A673 (cell line): Measurements from ENCODE around the gene SLC12A7. TPM values are rescaled to one million over a fixed set of nuclear protein-coding genes. Genes with fewer than 3 reads are reported as not detected.

Experiments
- BruUV-seq: library from RNA; stranded (reverse); fragments of 400-500 nt; replicated peaks from 2 replicates; lab custom pipeline; 2021; lab: Mats Ljungman, UMichigan
- CTCF ChIA-PET: fragments of 300-600 bp; sonication (Branson Sonifier 250); formaldehyde crosslinking; loops from one replicate; lab custom pipeline; 2022; ENCODE audit warnings: antibody characterized with exemption; lab: Charles Lee
- POLR2A ChIA-PET: fragments of 300-600 bp; sonication (Branson Sonifier 250); formaldehyde crosslinking; loops from one replicate; lab custom pipeline; 2022; ENCODE audit warnings: antibody characterized with exemption; ENCODE audit not compliant: low non-redundant PET; lab: Charles Lee
- DNase-seq: peaks from one replicate; pipeline ENCODE4 v3.0.0-alpha.2; 2015; ENCODE audit warnings: low spot score
- H3K27ac ChIP-seq: fragments of 200-600 bp; sonication (generic); 2 replicates; pipeline ENCODE4 v1.5.1; 2016; ENCODE audit warnings: mixed run types, low read depth, mild to moderate bottlenecking, mixed read lengths, antibody characterized with exemption, low read length; ENCODE audit not compliant: poor library complexity, severe bottlenecking
- H3K27me3 ChIP-seq: fragments of 200-600 bp; sonication (generic); replicated peaks from 2 replicates; pipeline ENCODE4 v1.6.1; 2017; ENCODE audit warnings: mixed run types, low read depth, mild to moderate bottlenecking, mixed read lengths, antibody characterized with exemption, low read length; ENCODE audit not compliant: insufficient read depth, poor library complexity
- H3K36me3 ChIP-seq: fragments of 200-600 bp; sonication (generic); 2 replicates; pipeline ENCODE4 v1.6.1; 2016; ENCODE audit warnings: mixed run types, mild to moderate bottlenecking, mixed read lengths, antibody characterized with exemption, low read length; ENCODE audit not compliant: insufficient read depth, poor library complexity, severe bottlenecking
- H3K4me1 ChIP-seq: fragments of 200-600 bp; sonication (generic); 2 replicates; pipeline ENCODE4 v1.6.1; 2017; ENCODE audit warnings: mixed run types, mild to moderate bottlenecking, mixed read lengths, antibody characterized with exemption, low read length; ENCODE audit not compliant: insufficient read depth, poor library complexity, severe bottlenecking
- H3K4me3 ChIP-seq: fragments of 200-600 bp; sonication (generic); 2 replicates; pipeline ENCODE4 v1.5.1; 2016; ENCODE audit warnings: low read depth, mixed run types, mild to moderate bottlenecking, mixed read lengths, low read length; ENCODE audit not compliant: poor library complexity, severe bottlenecking
- H3K9me3 ChIP-seq: fragments of 200-600 bp; sonication (generic); 2 replicates; pipeline ENCODE4 v1.6.1; 2016; ENCODE audit warnings: mixed run types, low read depth, mild to moderate bottlenecking, mixed read lengths, antibody characterized with exemption, low read length; ENCODE audit not compliant: poor library complexity, severe bottlenecking
- EZH2 ChIP-seq: fragments of 200-600 bp; sonication (generic); IDR thresholded peaks from 2 replicates; pipeline ENCODE4 v1.6.1; 2017; ENCODE audit warnings: borderline replicate concordance, low read depth, mild to moderate bottlenecking, mixed read lengths, antibody characterized with exemption, low read length; ENCODE audit not compliant: poor library complexity, severe bottlenecking
- intact Hi-C: fragments of 100-400 bp; cut with micrococcal nuclease; formaldehyde crosslinking; loops from one replicate; pipeline ENCODE4 v1.10.0; 2022; ENCODE audit not compliant: unreplicated experiment
- total RNA-seq: library from RNA; stranded (reverse); gene quantifications from 2 replicates; pipeline ENCODE4 v1.2.3, GENCODE V29; 2021
- TF ChIP-seq, protein P1 (sequence below): fragments of 300-800, 200-600 bp; sonication (generic); conservative IDR thresholded peaks from 2 replicates; pipeline ENCODE4 v1.5.1; 2017; ENCODE audit warnings: low read depth, mild to moderate bottlenecking, antibody characterized with exemption, low read length, moderate library complexity, mixed read lengths

Gene SLC12A7
- total RNA-seq, 1 experiment from 2014 or later, result 45.2 TPM

DNA sequence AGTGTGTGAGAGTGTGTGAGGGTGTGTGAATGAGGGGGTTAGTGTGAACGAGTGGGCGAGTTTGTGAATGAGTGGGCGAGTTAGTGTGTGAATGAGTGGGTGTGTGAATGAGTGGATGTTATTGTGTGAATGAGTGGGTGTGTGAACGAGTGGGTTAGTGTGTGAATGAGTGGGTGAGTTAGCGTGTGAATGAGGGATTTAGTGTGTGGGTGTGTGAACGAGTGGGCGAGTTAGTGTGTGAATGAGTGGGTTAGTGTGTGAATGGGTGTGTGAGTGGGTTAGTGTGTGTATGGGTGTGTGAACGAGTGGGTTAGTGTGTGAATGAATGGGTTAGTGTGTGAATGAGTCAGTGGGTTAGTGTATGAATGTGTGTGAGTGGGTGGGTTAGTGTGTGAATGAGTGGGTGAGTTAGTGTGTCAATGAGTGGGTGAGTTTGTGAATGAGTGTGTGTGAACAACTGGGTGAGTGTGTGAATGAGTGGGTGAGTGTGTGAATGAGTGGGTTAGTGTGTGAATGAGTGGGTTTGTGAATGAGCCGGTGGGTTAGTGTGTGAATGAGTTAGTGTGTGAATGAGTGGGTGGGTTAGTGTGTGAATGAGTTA, 65.8 kb downstream of the SLC12A7 start:
- no peaks in the 10 kb centered on the region for H3K4me1 ChIP-seq
- CTCF ChIA-PET, result no interaction called here
- no peaks in the 10 kb centered on the region for H3K36me3 ChIP-seq
- no peaks in the 10 kb centered on the region for H3K27me3 ChIP-seq
- no peak for DNase-seq
- H3K9me3 ChIP-seq, result no peaks in the 10 kb centered on the region
- BruUV-seq, result no TSS peak
- no peak overlapping the region for H3K4me3 ChIP-seq
- TF ChIP-seq EZH2, result no peak
- TF ChIP-seq, protein P1, sequence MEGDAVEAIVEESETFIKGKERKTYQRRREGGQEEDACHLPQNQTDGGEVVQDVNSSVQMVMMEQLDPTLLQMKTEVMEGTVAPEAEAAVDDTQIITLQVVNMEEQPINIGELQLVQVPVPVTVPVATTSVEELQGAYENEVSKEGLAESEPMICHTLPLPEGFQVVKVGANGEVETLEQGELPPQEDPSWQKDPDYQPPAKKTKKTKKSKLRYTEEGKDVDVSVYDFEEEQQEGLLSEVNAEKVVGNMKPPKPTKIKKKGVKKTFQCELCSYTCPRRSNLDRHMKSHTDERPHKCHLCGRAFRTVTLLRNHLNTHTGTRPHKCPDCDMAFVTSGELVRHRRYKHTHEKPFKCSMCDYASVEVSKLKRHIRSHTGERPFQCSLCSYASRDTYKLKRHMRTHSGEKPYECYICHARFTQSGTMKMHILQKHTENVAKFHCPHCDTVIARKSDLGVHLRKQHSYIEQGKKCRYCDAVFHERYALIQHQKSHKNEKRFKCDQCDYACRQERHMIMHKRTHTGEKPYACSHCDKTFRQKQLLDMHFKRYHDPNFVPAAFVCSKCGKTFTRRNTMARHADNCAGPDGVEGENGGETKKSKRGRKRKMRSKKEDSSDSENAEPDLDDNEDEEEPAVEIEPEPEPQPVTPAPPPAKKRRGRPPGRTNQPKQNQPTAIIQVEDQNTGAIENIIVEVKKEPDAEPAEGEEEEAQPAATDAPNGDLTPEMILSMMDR, result no peak
- intact Hi-C loops, result no loop called here
- H3K27ac ChIP-seq, result no peak overlapping the region
- POLR2A ChIA-PET, result no interaction called here

DNA sequence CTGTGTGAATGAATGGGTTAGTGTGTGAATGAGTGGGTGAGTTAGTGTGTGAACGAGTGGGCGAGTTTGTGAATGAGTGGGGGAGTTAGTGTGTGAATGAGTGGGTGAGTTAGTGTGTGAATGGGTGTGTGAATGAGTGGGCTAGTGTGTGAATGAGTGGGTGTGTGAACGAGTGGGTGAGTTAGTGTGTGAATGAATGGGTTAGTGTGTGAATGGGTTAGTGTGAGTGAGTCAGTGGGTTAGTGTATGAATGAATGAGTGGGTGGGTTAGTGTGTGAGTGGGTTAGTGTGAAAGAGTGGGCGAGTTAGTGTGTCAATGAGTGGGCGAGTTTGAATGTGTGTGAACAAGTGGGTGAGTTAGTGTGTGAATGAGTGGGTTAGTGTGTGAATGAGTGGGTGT, 67.7 kb downstream of the SLC12A7 start:
- BruUV-seq, result no TSS peak
- Histone ChIP-seq H3K36me3 (no peaks in the 10 kb centered on the region), H3K4me3 (no peak overlapping the region), H3K4me1 (peaks cover 1% of the 10 kb centered on the region), H3K9me3 (peaks cover 6% of the 10 kb centered on the region), H3K27me3 (no peaks in the 10 kb centered on the region), H3K27ac (no peak overlapping the region)
- intact Hi-C loops, result no loop called here
- DNase-seq, result no peak
- POLR2A ChIA-PET, result no interaction called here
- CTCF ChIA-PET, result no interaction called here
- TF ChIP-seq, protein P1, result no peak
- TF ChIP-seq EZH2, result no peak

DNA sequence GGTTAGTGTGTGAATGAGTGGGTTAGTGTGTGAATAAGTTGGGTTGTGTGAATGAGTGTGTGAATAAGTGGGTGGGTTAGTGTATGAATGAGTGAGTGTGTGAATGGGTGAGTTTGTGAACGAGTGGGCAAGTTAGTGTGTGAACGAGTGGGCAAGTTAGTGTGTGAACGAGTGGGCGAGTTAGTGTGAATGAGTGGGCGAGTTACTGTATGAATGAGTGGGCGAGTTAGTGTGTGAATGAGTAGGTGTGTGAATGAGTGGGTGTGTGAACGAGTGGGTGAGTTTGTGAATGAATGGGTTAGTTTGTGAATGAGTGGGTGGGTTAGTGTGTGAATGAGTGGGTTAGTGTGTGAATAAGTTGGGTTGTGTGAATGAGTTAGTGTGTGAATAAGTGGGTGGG, 68.5 kb downstream of the SLC12A7 start:
- intact Hi-C loops, result no loop called here
- Histone ChIP-seq H3K36me3 (no peaks in the 10 kb centered on the region), H3K27ac (no peak overlapping the region), H3K27me3 (no peaks in the 10 kb centered on the region), H3K9me3 (peaks cover 6% of the 10 kb centered on the region), H3K4me3 (no peak overlapping the region), H3K4me1 (peaks cover 9% of the 10 kb centered on the region)
- no TSS peak for BruUV-seq
- TF ChIP-seq EZH2, result no peak
- TF ChIP-seq, protein P1, result no peak
- DNase-seq, result no peak
- CTCF ChIA-PET, result no interaction called here
- POLR2A ChIA-PET, result no interaction called here
